DND-41 (cell line): ENCODE results near the gene RAPGEF2.

ENCODE experiments used
- ATAC-seq: fragments of 200-7000 bp; cut with Tn5 transposase; 3 replicates; pipeline ENCODE4 v1.9.1; 2021; ENCODE audit warnings: low read depth; ENCODE audit not compliant: insufficient read depth
- DNase-seq: peaks from one replicate; pipeline ENCODE4 v3.0.0-alpha.2; 2020
- H2AFZ ChIP-seq: 2 replicates; pipeline ENCODE4 v1.6.0; 2012; ENCODE audit warnings: low read depth, low read length
- H3K27ac ChIP-seq: 2 replicates; pipeline ENCODE4 v1.5.1; 2012; ENCODE audit warnings: low read length, inconsistent platforms
- H3K27me3 ChIP-seq: fragments of 200-600 bp; sonication (generic); 2 replicates; pipeline ENCODE4 v1.6.0; 2012; ENCODE audit warnings: low read length, mild to moderate bottlenecking, inconsistent platforms; ENCODE audit not compliant: insufficient read depth, poor library complexity
- H3K36me3 ChIP-seq: 2 replicates; pipeline ENCODE4 v1.5.1; 2012; ENCODE audit warnings: low read length, inconsistent platforms; ENCODE audit not compliant: insufficient read depth
- H3K4me1 ChIP-seq: 2 replicates; pipeline ENCODE4 v1.5.1; 2012; ENCODE audit warnings: mild to moderate bottlenecking, low read length; ENCODE audit not compliant: insufficient read depth
- H3K4me2 ChIP-seq: 2 replicates; pipeline ENCODE4 v1.6.0; 2012; ENCODE audit warnings: mild to moderate bottlenecking, moderate library complexity, low read length, inconsistent platforms; ENCODE audit not compliant: insufficient read depth
- H3K4me3 ChIP-seq, 2 experiments: fragments of 200-600 bp in 1 of 2; shearing (Covaris generic) in 1 of 2; 2 replicates each; pipeline ENCODE4 v1.5.1; 2012 to 2016; ENCODE audit warnings: inconsistent platforms in 2 of 2, low read length in 2 of 2, mild to moderate bottlenecking in 2 of 2, low read depth in 1 of 2, moderate library complexity in 1 of 2
- H3K79me2 ChIP-seq: 2 replicates; pipeline ENCODE4 v1.6.0; 2012; ENCODE audit warnings: low read length, inconsistent platforms; ENCODE audit not compliant: insufficient read depth
- H3K9ac ChIP-seq: 2 replicates; pipeline ENCODE4 v1.6.0; 2012; ENCODE audit warnings: low read depth, mild to moderate bottlenecking, inconsistent platforms, low read length, moderate library complexity
- H3K9me3 ChIP-seq: 2 replicates; pipeline ENCODE4 v1.5.1; 2012; ENCODE audit warnings: low read length, moderate library complexity, mild to moderate bottlenecking, inconsistent platforms; ENCODE audit not compliant: insufficient read depth, severe bottlenecking
- H4K20me1 ChIP-seq: 2 replicates; pipeline ENCODE4 v1.6.0; 2012; ENCODE audit warnings: low read length; ENCODE audit not compliant: insufficient read depth
- CTCF ChIP-seq: IDR thresholded peaks from 2 replicates; pipeline ENCODE4 v1.5.1; 2012; ENCODE audit warnings: borderline replicate concordance, low read length, moderate library complexity, mild to moderate bottlenecking; ENCODE audit not compliant: poor library complexity, severe bottlenecking; ENCODE audit errors: extremely low read depth
- EZH2 ChIP-seq: IDR thresholded peaks from 3 replicates; pipeline ENCODE4 v1.6.1; 2012; ENCODE audit warnings: borderline replicate concordance, low read depth, mild to moderate bottlenecking, moderate library complexity, low read length, inconsistent platforms; ENCODE audit not compliant: severe bottlenecking

RAPGEF2 gene

GRCh38 chr4:159070742-159071141 lies 32.1 kb upstream of the RAPGEF2 start:
- H3K4me2 ChIP-seq = no peak overlapping the region
- TF ChIP-seq CTCF = no peak
- no peak for TF ChIP-seq EZH2
- no peaks in the 10 kb centered on the region for H4K20me1 ChIP-seq
- no peaks in the 10 kb centered on the region for H3K79me2 ChIP-seq
- no peak overlapping the region for H3K9ac ChIP-seq
- no peaks in the 10 kb centered on the region for H3K4me1 ChIP-seq
- no peak overlapping the region for H3K4me3 ChIP-seq
- no peaks in the 10 kb centered on the region for H3K36me3 ChIP-seq
- H3K9me3 ChIP-seq = no peaks in the 10 kb centered on the region
- H2AFZ ChIP-seq = no peak overlapping the region
- ATAC-seq (no peak), DNase-seq (no peak)
- H3K27ac ChIP-seq = no peak overlapping the region
- no peaks in the 10 kb centered on the region for H3K27me3 ChIP-seq

- H3K27ac ChIP-seq = no peak overlapping the region
- H3K9ac ChIP-seq = no peak overlapping the region
- no peak overlapping the region for H2AFZ ChIP-seq
- no peaks in the 10 kb centered on the region for H4K20me1 ChIP-seq
- no peak overlapping the region for H3K4me2 ChIP-seq
- no peaks in the 10 kb centered on the region for H3K27me3 ChIP-seq
- no peaks in the 10 kb centered on the region for H3K9me3 ChIP-seq
- H3K36me3 ChIP-seq = no peaks in the 10 kb centered on the region
- H3K4me1 ChIP-seq = no peaks in the 10 kb centered on the region
- TF ChIP-seq EZH2 (no peak), CTCF (no peak)
- H3K4me3 ChIP-seq = no peak overlapping the region
- no peaks in the 10 kb centered on the region for H3K79me2 ChIP-seq
- DNase-seq (no peak), ATAC-seq (no peak)
These were observed 31.5 kb upstream of the RAPGEF2 start for GRCh38 chr4:159071178-159071968.

- Histone ChIP-seq H3K36me3 (no peaks in the 10 kb centered on the region), H3K79me2 (no peaks in the 10 kb centered on the region), H3K9ac (no peak overlapping the region), H4K20me1 (no peaks in the 10 kb centered on the region), H3K9me3 (no peaks in the 10 kb centered on the region), H3K4me2 (no peak overlapping the region), H3K4me1 (no peaks in the 10 kb centered on the region), H3K27me3 (no peaks in the 10 kb centered on the region), H3K4me3 (no peak overlapping the region), H3K27ac (no peak overlapping the region), H2AFZ (no peak overlapping the region)
- no peak for TF ChIP-seq EZH2
- no peak for TF ChIP-seq CTCF
- ATAC-seq (no peak), DNase-seq (no peak)
These were observed 30.7 kb upstream of the RAPGEF2 start for GRCh38 chr4:159071969-159072765.
